HG02885 (cell line): Measurements from ENCODE around the gene U2AF1L4.

Experiments
- ATAC-seq: cut with Tn5 transposase; IDR thresholded peaks from one replicate; pipeline ENCODE4 v1.9.1; 2021; ENCODE audit warnings: mild to moderate bottlenecking; ENCODE audit not compliant: unreplicated experiment, poor library complexity

U2AF1L4 gene, protein sequence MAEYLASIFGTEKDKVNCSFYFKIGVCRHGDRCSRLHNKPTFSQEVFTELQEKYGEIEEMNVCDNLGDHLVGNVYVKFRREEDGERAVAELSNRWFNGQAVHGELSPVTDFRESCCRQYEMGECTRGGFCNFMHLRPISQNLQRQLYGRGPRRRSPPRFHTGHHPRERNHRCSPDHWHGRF

DNA sequence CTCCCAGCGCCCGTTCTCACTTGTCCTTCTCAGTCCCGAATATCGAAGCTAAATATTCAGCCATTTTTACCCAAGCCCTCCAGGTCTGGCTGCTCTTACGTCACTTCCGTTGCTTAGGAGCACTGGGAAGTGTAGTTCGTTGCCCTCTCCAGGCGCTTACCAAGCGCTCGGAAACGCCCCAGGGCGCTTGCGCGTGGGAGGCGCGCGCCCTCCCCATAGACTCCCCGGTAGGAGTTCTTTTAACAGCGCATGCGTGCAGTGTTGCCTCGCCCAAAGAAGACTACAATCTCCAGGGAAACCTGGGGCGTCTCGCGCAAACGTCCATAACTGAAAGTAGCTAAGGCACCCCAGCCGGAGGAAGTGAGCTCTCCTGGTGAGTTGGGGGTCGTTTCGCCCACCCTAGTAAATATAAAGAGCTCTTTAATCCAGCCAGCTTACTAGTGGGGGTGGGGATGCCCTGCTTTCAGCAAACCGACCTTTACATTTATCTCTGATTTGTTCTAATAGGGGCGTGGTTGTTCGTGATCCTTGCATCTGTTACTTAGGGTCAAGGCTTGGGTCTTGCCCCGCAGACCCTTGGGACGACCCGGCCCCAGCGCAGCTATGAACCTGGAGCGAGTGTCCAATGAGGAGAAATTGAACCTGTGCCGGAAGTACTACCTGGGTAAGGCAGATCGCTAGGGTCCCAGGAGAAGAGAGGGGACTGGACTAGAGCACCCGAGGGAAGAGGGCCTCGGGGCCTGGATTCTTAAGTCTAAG is at the start of gene U2AF1L4, which contains the start of gene PSENEN:
Gene U2AF1L4 (minus strand): TSS at position 91 of the 759 bp plus-strand sequence. CDS start 27 bp downstream, at position 64.
Gene PSENEN (plus strand): TSS at position 324 of the 759 bp plus-strand sequence. CDS start 280 bp downstream, at position 604.
- ATAC-seq, result peak; percentile 50

DNA sequence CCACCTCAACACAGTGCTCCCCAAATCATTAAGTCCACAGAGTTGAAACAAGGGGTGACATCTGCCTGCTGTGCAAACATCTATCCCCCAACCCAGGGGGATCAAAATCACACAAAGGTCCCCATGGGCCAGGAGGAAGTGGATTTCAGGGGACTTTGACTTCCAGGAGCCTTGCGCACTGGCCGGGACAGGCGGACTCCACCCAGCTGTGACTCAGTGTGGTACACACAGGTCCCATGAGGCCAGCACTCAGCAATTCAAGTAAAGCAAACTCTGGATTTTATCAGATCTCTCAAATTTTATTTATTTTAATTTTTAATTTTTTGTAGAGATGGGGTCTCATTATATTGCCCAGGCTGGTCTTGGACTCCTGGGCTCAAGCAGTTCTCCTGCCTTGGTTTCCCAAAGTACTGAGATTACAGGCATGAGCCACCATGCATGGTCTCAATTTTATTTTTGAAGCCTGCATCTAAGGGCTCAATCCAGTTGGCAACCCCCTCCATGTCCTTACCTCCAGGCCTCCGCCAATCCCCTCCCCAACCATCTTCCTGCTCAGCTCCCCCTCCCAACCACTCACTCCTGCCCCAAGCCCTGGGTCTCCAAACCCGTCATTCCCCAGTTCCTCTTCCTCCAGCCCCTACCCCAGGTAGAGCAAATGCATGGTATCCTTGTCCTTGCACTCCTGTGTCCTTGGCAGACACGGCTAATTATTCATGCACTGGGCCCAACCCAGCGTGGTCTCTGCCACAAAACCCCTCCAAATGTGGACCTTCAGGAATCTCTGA is 48.4 kb upstream of the U2AF1L4 start:
- no peak for ATAC-seq

DNA sequence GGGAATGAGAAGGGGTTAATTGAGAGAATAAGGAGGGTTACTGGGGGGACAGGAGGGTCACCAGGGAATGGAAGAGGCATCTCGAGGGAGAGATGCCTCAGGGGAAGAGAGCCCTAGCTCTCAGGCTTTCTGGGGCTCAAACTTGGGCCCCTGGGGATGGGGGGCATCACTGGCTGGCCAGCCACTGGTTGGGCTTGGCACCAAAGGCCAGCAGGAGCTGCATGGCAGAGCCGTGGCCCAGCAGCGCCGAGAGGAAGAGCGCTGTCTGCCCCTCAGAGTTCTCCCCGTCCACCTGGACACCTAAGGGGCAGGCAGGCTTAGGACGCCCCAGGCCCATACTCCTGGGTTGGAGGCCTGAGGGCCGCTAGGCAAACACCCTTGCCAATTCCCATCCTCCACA is 47.7 kb upstream of the U2AF1L4 start:
- no peak for ATAC-seq

DNA sequence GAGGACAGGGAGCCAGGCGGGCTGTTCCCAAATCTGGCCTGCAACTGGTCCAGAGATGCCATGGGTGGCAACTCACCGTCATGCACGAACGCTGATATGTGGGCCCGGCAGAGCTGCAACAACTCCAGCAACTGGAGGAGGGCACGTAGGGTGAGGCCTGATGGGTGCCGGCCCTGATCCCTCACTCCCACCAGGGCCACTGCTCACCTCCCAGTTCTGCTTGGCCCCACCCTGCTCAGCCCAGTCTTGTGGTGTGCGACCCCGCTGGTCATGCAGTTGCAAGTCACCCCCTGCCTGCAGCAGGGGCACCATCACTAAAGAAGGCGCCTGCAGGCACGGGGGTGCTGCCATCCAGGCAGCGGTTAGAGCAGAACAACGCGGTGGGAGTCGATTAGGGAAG is 47.1 kb upstream of the U2AF1L4 start:
- ATAC-seq, result no peak

DNA sequence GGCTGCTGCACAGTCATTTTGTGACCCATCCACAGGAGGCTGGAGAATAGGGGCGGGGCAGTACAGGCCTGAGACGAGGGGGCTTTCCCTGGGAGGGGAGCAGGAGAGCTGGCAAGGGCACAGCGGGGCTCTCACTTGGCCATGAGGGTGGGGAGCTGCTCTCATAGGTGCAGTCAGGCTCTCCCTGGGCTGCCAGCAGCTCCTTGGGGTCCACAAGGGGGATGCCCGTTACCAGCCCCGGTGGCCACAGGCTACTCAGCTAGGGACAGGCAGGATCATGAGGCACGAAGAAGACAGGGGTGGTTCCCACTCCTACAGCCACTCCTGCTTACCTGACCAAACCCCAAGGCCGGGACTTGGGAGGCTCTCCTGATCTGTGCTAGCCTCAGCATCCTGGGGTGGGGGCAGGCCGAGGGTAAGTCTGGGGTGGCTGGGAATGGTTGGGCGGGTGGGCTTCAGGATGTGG is 46.6 kb upstream of the U2AF1L4 start:
- ATAC-seq, result no peak

DNA sequence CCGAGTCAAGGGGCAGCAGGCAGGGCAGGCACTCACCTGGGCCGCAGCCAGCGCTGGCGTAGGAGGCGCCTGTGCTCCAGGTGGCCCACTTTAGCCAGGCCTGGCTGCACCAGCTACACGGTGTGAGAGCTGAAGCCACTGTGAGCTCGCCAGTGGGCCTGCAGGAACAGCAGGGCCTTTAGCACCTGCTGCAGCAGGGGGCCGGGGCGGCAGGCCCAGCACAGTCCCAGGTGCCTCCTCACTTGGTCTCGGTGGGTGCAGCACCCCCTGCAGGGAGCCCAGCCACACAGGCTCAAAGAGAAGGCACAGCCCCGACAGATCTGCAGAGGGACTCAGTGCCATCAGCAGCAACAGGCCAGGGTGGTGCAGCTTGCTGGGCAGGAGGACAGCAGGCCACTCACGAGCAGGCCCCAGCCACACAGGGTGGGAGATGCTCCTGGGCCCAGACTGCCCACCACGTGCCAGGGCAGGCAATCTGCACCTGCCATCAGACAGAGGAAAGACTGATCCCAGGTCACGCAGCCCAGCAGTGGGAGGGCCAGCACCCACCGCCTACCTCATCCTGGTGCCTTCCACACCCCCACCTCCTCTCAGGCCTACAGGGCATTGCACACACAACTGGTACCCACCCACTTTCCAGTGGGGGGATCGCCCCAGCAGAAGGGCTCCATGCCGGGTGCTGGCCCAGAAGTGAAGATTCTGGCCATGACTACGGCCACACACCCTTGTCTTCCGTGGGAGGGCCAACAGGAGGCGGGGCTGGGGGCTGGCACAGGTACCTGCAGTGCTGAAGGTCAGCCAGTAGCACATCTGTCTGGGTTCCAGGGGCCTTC is 46.0 kb upstream of the U2AF1L4 start:
- no peak for ATAC-seq

DNA sequence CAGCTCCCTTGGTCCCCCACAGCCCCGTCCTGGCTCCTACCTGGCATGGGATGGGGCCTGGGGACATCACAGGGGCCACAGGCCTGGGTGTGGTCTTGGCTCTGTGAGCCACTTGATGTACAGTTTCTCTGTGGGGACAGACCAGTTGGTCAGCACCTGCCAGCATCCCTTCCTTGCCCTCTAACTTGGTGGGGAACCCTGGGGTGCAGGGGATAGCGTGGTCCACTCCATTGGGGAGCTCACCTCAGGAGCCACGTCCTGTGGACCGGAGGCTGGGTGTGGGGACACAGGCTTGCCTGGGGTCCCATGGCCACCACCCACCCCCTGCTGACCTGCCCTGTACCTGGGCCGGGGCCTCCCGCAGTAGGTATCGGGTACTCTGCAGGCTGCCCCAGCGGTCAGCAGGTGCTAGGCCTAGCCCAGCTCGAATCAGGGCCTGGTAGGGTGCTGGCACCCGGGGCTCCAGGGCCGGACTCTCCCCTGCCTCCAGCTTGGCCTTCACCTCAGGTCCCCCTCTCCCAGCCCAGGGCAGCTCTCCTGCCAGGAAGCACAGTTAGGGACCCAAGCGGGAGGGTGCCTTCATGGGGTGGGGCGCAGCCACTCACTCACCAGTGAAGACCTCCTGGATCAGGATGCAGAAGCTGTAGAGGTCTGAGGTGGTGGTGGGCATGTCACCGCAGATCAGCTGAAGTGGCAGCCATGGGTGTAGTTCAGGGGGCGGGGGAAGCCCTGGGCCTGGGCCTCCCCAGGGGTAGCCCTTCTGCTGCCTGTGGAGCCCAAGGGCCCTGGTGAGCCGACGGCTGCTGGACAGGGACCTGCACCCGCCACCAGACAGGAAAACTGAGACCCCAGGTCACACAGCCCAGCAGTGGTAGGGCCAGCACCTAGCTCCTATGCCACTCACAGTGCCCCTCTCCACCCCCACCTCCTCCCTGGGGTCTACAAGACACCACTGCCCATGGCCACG is 45.0 kb upstream of the U2AF1L4 start:
- no peak for ATAC-seq

DNA sequence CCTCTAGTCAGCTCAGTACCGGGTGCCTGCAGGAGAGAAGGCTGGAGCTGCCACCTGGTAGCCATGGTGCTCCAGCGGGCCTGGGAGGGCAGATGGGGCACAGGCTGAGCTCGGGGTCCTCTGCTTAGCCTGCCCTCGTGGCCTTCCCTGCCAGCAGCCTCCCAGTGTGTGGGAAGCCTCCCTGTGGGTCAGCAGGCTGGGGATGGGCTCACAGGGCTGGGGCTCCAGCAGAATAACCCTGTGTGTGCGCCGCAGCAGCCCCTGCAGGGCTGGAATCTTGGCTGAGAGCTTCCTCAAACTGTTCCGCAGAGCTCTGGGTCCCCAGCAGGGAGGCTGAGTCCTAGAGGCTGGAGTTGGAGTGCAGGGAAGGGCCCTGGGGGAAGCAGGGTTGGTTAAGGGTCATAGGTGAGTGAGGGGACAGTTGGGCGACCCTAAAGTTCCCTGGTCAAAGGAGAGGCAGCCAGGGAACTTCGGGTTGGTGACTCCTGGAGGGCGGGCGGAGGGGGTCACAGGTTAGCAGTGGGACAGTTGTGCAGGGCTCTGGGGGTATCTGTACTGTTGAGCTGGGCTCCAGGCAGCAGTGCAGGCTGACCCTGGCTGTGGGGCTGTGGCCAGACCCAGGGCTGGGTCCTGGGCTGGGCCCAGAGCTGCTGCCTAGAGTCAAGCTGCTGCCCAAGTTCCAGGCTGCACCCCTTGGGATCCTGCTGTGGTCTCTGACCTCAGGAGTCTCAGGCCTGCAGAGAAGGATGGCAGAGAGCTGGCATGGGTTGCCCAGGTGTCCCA is 44.2 kb upstream of the U2AF1L4 start:
- no peak for ATAC-seq

DNA sequence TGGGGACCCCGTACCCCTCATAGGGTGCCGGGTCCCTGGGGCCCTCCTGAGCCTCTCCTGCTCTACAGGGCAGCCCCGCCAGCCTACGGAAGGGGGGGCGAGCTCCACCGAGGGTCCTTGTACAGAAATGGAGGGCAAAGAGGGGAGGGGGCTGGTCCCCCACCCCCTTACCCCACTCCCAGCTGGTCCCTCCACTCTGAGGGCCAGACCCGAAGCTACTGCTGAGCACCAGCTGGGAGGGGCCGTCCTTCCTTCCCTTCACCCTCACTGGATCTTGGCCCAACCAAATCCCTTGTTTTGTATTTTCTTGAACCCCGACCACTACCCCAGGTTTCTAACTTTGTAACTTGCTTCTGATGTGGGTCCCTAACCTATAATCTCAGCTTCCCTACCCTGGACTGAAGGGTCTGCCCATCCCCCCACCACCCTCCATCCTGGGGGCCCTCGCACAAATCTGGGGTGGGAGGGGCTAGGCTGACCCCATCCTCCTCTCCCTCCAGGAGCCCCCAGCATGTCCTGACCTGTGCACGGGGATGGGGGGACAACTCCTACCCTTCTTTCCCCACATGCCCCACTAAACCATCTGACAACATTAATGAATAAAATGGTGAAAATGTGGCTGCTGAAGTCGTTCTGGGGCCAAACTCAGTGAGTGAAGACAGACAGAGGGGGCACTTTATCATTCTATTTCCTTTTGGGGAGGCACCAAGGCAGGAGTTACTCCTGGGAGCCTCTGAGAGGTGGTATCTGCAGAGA is 43.2 kb upstream of the U2AF1L4 start:
- no peak for ATAC-seq

DNA sequence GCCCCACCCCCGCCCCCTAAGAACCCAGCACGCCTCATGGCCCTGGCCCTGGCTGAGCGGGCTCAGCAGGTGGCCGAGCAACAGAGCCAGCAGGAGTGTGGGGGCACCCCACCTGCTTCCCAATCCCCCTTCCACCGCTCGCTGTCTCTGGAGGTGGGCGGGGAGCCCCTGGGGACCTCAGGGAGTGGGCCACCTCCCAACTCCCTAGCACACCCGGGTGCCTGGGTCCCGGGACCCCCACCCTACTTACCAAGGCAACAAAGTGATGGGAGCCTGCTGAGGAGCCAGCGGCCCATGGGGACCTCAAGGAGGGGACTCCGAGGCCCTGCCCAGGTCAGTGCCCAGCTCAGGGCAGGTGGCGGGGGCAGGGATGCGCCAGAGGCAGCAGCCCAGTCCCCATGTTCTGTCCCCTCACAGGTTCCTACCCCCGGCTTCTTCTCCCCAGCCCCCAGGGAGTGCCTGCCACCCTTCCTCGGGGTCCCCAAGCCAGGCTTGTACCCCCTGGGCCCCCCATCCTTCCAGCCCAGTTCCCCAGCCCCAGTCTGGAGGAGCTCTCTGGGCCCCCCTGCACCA is 42.1 kb upstream of the U2AF1L4 start:
- ATAC-seq, result no peak

DNA sequence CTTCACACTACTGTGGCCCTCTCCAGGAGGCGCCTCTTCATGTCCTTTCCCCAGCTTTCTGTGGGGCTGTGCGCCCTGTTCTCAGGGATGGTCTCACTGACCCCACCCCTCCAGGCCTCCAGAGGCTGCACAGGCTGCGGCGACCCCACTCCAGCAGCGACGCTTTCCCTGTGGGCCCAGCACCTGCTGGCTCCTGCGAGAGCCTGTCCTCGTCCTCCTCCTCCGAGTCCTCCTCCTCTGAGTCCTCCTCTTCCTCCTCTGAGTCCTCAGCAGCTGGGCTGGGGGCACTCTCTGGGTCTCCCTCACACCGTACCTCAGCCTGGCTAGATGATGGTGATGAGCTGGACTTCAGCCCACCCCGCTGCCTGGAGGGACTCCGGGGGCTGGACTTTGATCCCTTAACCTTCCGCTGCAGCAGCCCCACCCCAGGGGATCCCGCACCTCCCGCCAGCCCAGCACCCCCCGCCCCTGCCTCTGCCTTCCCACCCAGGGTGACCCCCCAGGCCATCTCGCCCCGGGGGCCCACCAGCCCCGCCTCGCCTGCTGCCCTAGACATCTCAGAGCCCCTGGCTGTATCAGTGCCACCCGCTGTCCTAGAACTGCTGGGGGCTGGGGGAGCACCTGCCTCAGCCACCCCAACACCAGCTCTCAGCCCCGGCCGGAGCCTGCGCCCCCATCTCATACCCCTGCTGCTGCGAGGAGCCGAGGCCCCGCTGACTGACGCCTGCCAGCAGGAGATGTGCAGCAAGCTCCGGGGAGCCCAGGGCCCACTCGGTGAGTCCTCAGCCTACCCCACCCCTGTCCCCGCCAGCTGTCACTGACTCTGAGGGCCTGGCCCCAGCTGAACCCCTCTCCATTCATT is 41.3 kb upstream of the U2AF1L4 start:
- no peak for ATAC-seq

DNA sequence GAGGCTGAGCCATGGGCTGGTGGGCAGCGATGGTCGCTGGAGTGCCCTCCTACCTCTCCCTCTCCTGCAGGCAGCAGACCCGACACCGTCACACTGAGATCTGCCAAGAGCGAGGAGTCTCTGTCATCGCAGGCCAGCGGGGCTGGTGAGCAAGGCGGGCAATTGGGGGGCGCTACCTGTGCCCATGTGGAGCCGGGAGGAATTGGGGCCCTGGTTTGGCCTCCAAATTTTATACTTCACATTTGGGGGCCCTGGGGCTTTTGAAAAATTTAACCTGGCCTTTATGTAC is 40.1 kb upstream of the U2AF1L4 start:
- ATAC-seq, result no peak

DNA sequence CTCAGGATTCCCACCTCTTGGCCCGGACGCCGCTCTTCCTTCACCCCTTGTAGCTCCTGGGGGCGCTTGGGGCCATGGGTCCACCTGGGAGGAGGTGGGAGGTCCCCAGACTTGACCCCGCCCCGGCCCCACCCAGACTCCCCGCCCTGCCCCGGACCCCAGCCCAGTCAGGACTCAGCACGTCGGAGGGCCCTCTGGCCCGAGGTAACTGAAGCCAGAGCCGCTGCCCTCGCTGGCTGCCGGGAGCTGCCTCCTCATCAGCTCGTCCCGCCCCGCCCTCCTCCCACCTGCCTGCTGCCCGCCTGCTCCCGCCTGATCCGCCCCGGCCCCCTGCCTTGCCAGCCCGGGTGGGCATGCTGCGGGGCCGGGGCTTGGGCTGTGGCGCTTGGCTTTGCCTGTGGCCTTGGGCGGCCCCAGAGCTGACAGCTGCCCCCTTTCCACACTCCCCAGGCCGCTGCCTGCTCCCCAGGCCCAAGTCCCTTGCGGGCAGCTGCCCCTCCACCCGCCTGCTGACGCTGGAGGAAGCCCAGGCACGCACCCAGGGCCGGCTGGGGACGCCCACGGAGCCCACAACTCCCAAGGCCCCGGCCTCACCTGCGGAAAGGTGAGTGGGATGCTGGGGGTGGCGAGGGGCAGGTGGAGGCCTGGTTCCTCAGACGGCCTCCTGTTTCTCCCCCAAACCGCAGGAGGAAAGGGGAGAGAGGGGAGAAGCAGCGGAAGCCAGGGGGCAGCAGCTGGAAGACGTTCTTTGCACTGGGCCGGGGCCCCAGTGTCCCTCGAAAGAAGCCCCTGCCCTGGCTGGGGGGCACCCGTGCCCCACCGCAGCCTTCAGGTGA is 39.5 kb upstream of the U2AF1L4 start:
- no peak for ATAC-seq

DNA sequence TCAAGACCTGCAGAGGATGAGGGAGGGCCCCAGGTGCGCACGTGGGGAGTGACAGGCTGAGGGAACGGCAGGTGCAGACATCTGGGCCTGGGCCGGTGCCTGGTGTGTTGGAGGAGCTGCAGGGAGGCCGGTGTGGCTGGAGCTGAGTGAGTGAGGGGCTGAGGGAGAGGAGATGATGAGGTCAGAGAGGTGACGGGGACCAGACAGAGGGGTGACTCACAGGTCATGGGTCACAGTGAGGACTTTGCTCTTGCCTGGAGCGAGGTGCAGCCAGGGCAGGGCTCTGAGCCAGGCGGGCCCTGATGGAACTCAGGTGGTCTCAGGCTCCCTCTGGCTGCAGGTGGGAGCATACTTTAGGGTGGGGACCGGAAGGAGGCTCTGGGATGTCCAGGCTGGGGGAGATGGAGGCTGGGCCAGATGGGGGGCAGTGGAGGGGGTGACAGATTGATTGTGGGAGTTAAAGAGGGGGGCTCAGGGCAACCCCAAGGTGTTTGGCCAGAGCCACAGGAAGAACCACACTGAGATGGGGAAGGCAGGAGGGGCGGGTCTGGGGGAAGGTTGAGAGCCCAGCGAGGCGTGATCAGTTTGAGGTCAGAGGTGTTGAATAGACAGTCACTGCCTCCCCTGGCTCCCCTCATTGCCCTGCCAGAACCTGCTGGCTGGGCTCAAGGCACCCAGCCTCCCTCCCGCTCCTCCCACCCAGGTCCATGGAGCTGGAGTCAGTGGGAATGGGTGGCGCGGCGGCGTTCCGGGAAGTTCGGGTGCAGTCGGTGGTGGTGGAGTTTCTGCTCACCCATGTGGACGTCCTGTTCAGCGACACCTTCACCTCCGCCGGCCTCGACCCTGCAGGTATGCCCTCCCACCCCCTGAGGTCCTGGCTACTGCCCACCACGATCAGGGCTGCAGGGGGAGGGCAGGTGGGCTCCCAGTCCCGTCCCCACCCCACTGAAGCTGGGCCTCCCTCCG is 38.5 kb upstream of the U2AF1L4 start:
- no peak for ATAC-seq

DNA sequence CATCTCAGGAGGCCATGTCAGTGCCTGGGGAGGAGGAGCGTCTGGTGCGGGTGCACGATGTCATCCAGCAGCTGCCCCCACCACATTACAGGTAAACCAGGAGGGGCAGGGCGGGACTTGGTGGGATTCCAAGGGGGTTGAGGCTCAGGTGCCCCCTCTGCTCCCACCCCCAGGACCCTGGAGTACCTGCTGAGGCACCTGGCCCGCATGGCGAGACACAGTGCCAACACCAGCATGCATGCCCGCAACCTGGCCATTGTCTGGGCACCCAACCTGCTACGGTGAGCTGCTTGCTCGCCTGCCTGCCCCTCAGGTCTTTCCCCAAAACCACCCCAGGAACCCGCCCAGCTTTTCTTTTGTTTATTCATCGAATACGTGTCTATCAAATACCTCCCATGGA is 37.4 kb upstream of the U2AF1L4 start:
- no peak for ATAC-seq
